M059J (cell line): ENCODE data around the gene KCNF1. TPM values are rescaled to one million over a fixed set of nuclear protein-coding genes. Genes with fewer than 3 reads are reported as not detected.

Experiments used
- DNase-seq: peaks from one replicate; pipeline ENCODE4 v3.0.0-alpha.2; 2012; ENCODE audit warnings: low read depth
- total RNA-seq: library from RNA; depleted of rRNA; stranded (reverse); fragments of >200 nt; shearing (Covaris generic); gene quantifications from 2 replicates; pipeline ENCODE4 v1.2.3, GENCODE V29; 2014

Gene KCNF1
- total RNA-seq, 1 experiment from 2014 or later, result 0.07 TPM

- DNase-seq, result no peak
These were observed 31.8 kb upstream of the KCNF1 start for GRCh38 chr2:10879624-10880585.

- no peak for DNase-seq
These were observed 31.0 kb upstream of the KCNF1 start for GRCh38 chr2:10880586-10881321.

- DNase-seq, result no peak
These were observed 29.2 kb upstream of the KCNF1 start for GRCh38 chr2:10882568-10882967.

- DNase-seq, result no peak
These were observed 28.7 kb upstream of the KCNF1 start for GRCh38 chr2:10883066-10883465.

- no peak for DNase-seq
These were observed 27.8 kb upstream of the KCNF1 start for GRCh38 chr2:10883801-10884478.

- DNase-seq, result no peak
These were observed 27.2 kb upstream of the KCNF1 start for GRCh38 chr2:10884574-10884975.

- DNase-seq, result no peak
These were observed 26.5 kb upstream of the KCNF1 start for GRCh38 chr2:10885094-10885860.

GRCh38 chr2:10887476-10887875 lies 24.3 kb upstream of the KCNF1 start:
- no peak for DNase-seq

GRCh38 chr2:10889651-10890215 lies 22.0 kb upstream of the KCNF1 start:
- no peak for DNase-seq

- no peak for DNase-seq
These were observed 20.9 kb upstream of the KCNF1 start for GRCh38 chr2:10890706-10891270.

- DNase-seq, result no peak
These were observed 20.3 kb upstream of the KCNF1 start for GRCh38 chr2:10891390-10891789.

- no peak for DNase-seq
These were observed 19.9 kb upstream of the KCNF1 start for GRCh38 chr2:10891848-10892247.

- DNase-seq, result no peak
These were observed 19.4 kb upstream of the KCNF1 start for GRCh38 chr2:10892316-10892715.

GRCh38 chr2:10892796-10893350 lies 18.9 kb upstream of the KCNF1 start:
- no peak for DNase-seq

GRCh38 chr2:10894264-10894935 lies 17.3 kb upstream of the KCNF1 start:
- no peak for DNase-seq

GRCh38 chr2:10895231-10895630 lies 16.5 kb upstream of the KCNF1 start:
- no peak for DNase-seq

- peak; percentile 9 for DNase-seq
These were observed 13.8 kb upstream of the KCNF1 start for GRCh38 chr2:10897956-10898355.

GRCh38 chr2:10900216-10901109 lies 11.3 kb upstream of the KCNF1 start:
- DNase-seq, result peak; percentile 36
